COR-L47 (cell line): ENCODE data around the gene LRMDA.

Experiments
- DNase-seq: peaks from one replicate; lab custom pipeline; 2025; lab: John Stamatoyannopoulos, UW

Gene LRMDA

DNA sequence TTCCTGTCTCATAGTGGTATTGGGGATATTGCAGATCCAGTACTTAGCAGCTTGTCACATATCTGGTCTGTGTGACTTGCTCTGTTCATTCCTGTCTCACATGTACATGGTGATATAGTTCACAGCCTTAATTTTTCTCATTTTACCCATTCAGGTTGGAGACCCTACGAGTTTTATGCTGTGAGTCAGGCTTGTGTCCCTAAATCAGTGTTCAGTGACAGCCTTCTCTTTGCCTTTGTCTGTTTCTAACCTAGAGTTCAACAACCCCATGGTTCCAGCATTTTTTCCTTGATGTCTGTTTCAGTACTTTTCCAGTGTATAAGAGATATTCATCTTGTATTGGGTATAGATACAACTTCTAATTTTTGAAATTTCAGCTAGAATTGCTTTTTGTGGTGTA is 1016.2 kb downstream of the LRMDA start:
- no peak for DNase-seq

DNA sequence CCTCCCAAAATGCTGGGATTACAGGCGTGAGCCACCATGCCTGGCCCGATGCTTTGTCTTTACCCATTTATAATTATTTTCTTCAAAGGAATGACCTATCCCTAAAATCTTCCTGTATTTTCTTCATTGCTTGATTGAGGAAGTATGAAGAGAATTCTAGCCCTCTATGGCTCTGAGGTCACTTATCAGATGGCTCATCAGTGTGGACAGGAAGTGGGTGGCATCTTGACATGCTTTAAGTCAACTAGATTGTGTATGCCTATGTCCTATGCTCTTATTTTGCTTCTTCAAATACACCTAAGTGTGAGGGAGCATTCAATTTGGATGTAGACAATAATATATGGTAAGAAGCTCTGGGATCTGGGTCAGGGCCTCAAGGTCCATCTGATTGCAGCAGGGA is 1020.5 kb downstream of the LRMDA start:
- DNase-seq = no peak

DNA sequence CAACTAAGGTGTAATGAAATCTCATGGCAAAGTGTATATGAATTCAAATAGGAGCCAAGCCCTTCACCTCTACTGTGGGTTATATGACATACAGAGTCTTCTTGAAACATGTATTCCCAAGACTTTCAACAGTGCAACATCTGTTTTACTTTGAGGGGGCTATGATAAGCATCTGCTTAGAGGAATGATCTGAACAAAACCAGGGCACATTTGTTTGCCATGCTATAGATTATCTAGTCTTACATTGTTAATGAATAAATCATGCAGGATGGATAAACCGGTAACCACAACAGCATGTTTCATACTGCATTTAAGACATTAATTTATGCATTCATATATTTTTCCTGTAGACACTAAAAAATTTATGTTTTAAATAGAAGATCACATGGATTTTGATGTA is 1021.9 kb downstream of the LRMDA start:
- no peak for DNase-seq

DNA sequence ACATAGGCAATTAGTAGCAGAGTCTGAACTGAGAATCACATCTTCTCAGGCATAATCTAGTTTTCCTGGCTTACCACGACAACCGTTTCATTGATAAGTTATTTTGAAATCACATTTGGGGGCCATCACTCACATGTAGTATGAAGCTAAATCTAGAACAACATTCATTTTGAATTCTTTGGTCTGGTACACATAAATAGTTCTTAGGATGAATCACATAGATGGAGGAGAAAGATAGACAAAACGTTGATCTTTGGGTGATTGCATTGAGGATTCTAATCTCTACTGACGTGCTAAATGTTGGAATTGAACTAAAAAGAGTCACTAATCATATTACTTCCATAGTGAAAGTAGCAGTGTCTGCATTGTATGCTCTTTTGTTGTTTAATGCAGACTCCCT is 1022.6 kb downstream of the LRMDA start:
- DNase-seq = no peak

DNA sequence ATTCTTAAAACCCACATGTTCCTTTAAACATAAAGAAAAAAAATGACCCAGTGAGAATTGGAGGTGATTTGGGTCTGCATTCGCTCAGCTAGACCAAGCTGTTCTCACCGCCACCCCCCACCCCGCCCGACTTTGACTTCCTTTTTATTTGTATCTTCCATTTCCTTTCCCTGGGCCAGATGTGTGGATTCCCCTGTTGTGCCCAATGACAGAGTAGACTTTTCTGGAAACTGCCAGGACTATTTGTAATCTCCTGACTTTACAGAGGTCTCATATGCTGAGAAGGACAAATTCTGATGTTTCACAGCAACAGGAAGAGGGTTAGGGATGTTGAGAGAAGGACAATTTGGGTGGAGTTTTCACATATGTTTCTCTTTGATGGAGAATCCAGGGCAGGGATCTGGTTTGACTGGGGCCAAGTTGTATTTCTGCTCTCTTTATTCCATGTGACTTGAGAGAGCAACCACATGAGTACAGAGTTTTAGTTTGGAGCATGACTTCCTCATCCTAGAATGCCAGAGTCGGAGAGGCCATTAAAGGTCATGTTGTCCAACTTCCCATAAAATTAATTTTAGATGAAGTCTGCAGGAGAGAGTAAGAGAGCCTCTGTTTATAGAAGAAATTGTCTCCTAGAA is 1023.2 kb downstream of the LRMDA start:
- DNase-seq = no peak

DNA sequence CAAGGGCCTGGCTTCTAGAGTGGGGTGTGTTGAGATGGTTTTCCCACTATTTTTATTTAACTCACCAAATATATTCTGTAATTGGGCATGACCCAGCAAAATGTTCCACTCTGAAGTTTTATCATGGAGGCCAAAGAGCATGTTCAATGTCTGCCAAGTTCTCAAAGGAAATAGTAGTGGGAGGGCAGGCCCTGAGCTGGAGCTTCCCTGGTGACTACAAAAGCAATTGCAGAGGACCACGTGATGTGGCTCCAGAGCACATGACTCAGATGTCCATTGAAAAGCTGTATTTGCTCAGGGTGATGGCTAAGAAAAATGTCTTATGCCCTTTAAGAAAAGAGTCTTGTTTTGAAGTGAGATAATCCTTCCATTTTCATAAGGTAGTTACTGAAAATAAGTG is 1024.8 kb downstream of the LRMDA start:
- no peak for DNase-seq

DNA sequence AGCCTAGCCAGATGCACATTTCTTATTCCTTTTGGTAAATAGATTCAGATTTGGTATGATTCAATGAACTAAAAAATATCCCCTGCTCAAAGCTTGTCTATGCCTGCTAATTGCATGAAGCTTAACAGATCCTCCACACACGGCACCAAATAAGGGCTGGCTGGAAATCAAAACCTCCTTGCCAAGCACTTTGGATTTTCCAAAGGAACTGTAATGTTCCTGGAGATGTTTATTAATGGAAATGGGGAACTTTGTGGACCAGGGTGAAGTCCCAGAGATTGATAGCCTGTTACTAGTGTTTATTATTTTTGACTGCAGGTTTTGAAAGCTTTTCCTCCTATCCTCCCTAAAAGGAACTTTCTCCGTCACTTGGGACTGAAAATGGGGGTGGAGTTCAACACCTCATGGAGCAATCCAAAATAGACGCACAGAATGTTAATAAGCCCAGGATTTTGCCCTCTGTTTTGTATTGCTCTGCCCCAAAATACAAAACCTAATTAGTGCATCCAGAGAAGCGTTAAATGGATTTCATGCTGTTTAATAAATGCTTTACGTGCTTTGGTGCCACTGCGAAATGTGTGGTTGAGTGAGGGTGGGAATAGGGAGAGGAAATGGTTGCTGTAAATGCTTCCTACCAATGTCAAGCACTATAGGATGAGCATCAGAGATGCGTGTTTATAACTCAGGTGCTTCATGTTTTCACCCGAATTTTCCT is 1027.7 kb downstream of the LRMDA start:
- DNase-seq = no peak

DNA sequence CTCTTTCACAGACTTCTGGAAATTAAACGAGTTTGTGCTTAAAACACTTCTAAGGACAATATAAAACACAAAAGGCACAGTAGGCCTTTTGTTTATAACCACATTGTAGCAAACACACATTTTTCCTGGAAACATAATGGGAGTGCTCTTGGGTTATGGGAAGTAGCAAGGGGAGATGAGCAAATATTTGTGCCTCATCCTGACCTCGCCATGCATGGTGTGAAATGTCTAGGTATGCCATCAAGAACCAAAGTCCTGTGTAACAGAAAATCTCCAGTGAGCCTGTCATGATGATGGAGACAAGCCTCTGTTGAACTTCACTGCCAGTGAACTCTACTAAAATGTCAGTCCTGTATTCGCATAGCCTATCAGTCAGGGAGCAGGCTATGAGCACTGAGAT is 1029.6 kb downstream of the LRMDA start:
- no peak for DNase-seq

DNA sequence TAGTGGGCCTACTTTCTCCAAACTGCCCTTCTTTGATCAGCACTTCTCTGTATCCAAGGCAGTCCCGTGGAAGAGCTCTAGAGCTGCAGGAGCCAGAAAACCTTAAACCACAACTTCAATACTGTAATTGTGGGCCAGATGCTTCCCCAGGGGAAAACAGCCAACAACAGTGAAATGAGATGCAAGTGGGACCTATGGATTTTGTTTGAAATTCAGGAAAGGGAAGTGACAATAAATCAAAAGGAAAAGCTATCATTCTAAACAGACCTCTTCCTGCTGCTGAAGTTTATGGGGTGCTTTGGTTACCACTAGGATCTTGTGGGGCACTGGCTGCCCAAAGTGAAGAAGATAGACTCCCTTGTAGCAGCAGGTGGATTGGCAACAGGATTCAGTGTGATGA is 1031.7 kb downstream of the LRMDA start:
- no peak for DNase-seq

DNA sequence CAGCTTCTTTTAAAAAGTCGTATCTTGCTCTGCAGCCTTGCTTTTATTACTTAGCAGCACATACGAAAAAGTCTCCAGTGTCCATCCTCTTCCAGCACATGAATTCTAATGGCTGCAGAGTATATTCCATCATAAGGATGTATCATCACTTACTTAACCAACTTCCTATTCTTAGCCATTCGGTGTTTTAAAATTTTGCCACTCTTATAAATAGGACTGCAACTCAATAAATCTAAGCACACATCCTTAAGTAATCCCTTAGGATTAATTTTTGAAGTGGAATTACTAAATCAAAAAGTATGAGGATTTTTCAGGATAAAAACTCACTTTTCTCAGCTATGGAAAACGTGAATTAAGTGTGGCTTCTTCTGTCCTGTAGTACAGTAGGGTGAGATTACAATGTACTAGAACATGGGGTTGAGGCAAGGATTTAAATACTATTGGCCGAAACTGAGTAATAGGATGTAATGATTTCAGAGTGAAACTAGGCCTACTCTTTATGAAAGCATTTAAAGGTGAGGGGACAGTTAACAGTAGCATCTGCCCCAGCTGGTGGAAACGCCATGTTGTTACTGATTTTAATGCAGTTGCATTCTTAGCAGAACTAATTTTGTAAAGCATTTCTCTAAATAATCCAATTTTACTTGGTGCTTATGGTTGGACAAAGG is 1035.5 kb downstream of the LRMDA start:
- no peak for DNase-seq

DNA sequence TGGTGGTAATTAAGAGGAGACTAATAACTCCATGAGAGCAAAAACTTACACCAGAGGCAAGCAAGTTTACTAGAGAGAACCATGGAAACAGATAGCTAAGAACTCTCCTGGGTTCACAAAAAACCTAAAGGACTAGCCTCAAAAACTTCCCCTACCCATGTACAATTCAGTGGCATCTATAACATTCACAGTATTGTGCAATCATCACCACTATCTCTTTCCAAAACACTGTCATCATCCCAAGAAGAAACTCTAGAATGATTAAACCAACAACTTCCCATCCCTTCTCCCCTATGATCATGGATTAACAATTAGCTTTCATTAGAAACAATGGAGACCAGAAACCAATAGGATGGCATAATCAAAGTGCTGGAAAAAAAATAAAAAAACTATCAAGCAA is 1038.3 kb downstream of the LRMDA start:
- DNase-seq = no peak

DNA sequence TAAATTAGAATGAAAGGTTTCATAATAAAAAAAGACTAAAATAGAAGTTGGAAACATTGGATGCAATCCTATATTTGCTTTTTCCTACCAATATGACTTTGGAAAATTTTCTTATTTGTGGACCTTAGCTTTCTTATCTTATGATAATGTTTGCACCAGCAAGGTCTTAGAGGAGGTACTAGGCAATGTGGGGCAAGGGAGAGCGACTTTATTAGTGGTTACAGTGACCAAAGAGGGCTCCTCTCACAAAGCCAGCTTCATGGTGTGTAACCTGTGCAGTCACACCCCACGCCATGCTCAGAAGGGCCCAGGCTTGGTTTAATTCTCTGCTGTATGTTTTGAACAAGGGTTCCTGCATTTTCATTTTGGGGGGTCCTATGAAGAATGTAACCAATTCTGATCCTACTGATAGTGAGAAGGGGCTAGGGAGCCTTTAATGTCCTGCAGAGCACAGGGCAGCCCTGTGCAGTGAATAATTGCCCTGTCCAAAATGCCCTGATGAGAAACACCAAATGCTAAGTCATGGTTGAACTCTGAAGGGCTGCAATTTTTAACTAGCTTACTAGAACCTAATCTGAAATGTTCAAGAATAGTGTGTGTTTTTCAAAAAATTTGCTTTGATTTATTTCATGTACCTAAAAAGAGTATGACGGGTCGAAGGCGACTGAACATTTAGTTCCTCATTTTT is 1047.8 kb downstream of the LRMDA start:
- no peak for DNase-seq

DNA sequence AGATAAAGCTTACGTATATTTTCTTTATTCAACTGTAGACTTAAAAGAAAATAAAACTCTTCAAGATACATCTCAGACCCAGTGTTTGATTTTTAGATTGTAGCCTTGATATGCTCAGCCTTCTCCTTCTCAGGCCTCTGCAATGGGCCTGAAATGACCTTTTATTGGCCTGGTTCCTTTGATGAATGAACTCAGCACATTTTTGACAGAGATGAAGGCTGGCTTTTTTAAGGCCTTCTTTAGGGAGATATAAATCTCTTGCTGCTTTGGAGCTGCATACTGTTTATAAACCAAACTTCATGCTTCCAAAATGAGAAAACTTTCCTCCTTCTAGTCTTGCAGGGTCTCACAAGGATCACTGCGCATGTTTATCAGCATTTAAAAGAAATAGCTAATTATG is 1049.8 kb downstream of the LRMDA start:
- DNase-seq = no peak

DNA sequence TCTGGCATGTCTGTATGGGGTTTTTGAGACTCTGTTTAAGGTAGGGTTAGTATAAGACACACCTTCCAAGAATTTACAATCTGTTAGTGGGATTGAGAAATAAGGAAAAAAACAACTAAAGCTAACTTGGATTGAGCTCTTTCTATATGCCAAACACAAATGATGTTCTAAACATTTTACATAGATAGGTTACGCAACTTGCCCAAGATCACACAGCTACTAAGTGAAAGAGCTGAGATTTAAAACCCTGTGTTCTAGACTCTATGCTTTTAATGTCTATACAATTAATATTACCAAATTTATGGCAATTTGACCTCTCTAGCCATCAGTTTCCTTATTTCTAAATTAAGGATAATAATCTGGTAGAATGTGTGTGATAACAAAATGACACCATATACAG is 1056.2 kb downstream of the LRMDA start:
- no peak for DNase-seq

DNA sequence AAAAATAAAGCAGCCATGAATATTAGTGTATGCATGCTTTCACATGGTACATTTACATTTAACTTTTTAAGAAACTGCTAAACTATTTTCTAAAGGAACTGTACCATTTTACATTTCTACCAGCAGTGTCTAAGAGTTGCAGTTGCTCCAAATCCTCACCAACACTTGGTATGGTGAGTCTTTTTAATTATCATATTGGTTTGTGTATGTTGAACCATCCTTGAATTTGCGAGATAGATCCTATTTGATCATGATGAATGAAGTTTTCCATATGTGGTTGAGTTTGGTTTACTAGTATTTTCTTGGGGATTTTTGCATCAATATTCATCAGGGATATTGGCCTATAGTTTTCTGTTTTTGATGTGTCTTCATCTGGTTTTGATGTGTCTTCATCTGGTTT is 1057.2 kb downstream of the LRMDA start:
- DNase-seq = no peak

DNA sequence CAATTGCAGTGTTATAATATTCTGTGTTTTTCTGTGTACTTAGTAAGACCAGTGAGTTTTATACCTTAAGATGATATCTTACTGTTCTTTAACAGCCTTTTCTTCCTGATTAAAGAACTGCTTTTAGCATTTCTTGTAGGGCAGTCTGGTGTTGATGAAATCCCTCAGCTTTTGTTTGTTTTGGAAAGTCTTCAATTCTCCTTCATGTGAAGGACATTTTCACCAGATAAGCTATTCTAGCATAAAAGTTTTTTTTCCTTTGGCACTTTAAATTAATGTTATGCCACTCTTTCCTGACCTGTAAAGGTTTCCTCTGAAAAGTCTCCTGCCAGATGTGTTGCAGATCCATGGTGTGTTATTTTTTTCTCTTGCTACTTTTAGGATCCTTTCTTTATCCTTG is 1059.8 kb downstream of the LRMDA start:
- DNase-seq = no peak

DNA sequence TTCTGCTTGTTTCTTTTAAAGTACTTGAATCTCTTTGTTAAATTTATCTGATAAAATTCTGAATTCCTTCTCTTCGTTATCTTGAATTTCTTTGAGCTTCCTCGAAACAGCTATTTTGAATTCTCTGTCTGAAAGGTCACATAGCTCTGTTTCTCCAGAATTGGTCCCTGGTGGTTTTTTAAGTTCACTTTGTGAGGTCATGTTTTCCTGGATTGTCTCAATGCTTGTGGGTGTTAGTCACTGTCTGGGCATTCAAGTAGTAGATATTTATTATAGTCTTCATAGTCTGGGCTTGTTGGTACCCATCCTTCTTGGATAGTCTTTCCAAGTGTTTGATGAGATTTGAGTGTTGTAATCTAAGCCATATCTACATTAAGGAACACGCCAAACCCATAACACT is 1060.6 kb downstream of the LRMDA start:
- no peak for DNase-seq

DNA sequence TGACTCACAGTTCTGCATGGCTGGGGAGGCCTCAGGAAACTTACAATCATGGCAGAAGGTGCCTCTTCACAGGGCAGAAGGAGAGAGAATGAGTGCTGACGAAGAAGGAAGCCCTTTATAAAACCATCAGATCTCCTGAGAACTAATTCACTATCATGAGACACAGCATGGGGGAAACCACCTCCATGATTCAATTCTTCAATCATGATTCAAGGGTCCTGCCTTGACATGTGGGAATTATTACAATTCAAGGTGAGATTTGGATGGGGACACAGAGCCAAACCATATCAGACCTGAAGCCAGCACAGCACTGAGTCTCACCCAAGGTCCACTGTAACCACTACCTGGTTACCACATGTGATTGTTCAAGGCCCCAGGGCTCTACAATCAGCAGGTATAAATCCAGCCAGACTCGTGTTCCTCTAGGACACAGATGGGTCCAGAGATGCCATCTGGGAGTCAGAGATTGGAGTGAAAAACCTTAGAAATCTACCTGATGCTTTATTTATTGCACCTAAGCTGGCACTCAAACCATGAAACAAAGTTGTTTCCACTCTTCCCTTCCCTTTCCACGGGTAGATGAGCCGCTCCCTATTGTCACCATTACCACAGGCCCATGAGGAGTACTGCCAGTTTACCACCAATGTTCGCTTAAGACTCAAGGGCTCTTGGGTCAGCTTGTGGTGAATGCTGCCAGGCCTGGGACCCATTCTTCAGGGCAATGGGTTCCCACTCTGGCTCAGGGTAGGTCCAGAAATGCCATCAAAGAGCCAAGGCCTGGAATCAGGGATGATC is 1061.5 kb downstream of the LRMDA start:
- DNase-seq = no peak

DNA sequence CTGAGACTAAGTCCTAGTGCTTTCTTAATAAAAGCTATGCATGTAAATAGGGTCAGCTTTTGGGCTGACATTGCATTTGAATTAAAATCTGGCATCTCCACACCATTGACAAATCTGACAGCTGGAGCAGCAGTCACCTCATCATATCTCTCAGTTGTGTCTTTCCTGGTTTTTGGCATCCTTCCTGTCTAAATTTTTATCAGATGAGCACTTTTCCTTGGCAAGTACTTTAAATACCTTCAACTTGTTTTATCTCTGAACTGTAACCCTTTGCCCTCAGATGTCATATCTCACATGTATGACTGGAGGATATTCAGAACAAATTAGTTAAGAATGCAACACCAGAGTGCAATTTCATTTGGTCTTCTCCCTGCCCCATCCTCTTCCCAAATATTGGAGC is 1066.2 kb downstream of the LRMDA start:
- no peak for DNase-seq

DNA sequence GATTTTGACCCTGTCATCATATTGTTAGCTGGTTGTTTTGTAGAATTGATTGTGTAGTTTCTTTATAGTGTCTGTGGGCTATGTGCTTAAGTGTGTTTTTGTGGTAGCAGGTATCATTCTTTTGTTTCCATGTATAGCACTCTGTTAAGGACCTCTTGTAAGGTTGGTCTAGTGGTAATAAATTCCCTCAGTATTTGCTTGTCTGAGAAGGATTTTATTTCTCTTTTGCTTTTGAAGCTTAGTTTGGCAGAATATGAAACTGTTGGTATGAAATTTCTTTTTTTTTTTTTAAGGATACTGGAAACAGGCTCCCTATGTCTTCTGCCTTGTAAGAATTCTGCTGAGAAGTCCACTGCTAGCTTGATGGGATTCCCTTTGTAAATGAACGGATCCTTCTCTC is 1073.4 kb downstream of the LRMDA start:
- no peak for DNase-seq

DNA sequence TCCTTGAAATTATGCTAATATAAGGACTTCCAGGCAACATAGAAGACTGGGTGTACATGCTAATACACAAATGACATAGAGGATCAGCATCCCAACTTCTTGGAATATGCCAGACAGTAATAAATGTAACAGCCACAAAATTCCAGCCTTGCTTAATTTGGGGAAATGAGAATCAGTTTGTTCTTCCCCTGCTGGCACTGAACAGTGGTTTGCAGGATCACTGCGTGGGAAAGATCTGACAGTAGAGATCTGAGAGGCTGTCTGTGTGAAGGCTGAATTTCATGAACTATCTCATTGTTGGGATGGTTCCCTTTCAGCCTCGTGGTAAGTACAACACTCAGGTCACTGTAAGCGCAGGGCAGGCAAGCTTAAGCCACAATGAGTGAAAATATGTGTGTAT is 1078.0 kb downstream of the LRMDA start:
- DNase-seq = no peak

DNA sequence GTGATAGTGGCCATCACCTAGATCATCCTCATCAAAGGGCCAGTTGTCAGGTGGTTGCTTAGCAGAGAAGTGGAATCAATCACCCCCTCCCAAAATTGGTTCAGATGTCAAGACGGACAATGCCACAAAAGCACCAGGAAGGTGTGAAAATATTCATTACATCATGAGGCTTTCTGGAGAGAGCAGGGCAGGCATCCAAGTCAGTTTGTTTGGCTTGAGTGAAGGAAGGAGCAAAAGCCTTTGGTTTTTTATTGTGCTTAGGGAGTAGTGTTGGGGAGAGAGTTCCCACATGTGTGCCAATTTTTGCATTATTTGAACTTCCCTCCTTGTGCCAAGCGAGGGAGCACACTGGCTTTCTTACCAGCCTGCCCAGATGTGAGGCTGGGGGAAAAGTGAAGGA is 1082.9 kb downstream of the LRMDA start:
- no peak for DNase-seq
